Measurements from ENCODE around the gene SORT1. TPM values are rescaled to one million over a fixed set of nuclear protein-coding genes. Genes with fewer than 3 reads are reported as not detected.

The SORT1 gene
- total and polyA plus RNA-seq, 2 of the 4 experiments (the other 2 are of a cell fraction) = 15.8 to 16.7 TPM

DNA sequence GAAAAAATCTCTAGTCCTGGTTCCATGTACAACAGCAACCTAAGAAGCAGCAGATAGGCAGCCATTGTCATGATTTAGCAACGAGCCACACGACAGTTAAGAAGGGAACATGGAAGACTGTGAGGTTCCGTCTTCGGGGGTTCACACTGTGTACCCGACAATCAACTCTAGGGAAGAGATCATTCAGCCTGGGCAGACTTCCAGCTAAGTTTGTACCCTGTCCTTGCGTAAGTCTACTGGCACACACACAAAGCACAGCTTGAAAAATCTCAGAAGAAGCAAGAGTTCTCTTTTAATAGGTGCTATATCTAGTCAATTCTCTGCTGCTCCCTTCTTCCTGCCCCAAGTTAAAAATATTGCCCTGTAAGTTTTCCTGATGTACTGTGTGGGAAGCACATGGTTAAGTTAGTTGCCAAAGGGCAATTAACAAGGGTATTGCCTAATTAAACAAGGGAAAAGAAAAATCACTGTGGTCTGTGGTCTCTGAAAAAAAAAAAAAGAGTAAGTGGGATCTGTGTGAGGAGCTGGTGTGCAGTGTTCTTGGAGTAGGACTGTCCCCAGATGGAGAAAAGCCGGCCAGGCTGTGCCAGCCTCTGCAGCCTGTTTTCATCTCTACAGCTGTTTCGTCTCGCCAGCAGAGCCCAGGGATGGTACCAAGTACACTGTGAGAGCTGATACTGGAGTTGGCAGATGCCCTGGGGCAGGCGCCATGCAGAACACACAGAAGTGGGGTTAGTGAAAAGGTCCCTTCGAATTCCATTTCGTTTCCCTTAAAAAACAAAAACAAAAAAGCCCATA is 84.5 kb downstream of the SORT1 start (continued):
- TF ChIP-seq, protein P1, sequence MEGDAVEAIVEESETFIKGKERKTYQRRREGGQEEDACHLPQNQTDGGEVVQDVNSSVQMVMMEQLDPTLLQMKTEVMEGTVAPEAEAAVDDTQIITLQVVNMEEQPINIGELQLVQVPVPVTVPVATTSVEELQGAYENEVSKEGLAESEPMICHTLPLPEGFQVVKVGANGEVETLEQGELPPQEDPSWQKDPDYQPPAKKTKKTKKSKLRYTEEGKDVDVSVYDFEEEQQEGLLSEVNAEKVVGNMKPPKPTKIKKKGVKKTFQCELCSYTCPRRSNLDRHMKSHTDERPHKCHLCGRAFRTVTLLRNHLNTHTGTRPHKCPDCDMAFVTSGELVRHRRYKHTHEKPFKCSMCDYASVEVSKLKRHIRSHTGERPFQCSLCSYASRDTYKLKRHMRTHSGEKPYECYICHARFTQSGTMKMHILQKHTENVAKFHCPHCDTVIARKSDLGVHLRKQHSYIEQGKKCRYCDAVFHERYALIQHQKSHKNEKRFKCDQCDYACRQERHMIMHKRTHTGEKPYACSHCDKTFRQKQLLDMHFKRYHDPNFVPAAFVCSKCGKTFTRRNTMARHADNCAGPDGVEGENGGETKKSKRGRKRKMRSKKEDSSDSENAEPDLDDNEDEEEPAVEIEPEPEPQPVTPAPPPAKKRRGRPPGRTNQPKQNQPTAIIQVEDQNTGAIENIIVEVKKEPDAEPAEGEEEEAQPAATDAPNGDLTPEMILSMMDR (conservative IDR thresholded peaks at IDR 0.05; ENCODE audit: low read depth, low read length) = no peak

DNA sequence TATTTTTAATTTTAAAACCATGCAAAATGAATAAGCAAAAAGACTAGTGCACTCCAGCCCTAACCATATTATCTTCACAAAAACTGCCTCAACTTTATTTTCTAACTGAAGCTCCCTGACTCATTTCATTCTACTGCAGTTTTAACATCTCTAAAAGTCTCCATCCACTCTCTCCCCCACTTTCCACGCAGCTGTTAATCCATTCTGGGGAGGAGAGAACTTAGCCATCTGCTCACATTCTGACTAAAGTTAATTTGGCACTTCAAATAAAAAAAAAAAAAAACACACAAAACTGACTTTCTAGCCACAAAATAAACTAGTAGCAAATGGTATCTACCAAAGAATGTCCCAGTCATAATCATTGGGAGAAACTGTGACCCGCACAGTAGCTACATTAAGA is 85.5 kb downstream of the SORT1 start:
- Histone ChIP-seq H4K8ac (ENCODE audit: low read depth in 2 of 2, low read length in 2 of 2) (no peak overlapping the region), H2BK20ac (ENCODE audit: low read depth, low read length) (no peak overlapping the region), H3K4me1 (ENCODE audit: control insufficient read depth, insufficient read depth, low read length) (peaks cover 18% of the 10 kb centered on the region), H3K56ac (ENCODE audit: extremely low read depth, insufficient read depth, low read length) (no peak overlapping the region), H3K9me3 (ENCODE audit: control insufficient read depth, insufficient read depth, low read length) (no peaks in the 10 kb centered on the region), H3K79me1 (ENCODE audit: low read depth in 1 of 2, low read length in 2 of 2) (no peaks in the 10 kb centered on the region), H3K14ac (replicated peaks; ENCODE audit: low read depth, low read length) (no peak overlapping the region), H3K27ac (ENCODE audit: insufficient read depth, low read length) (no peak overlapping the region), H4K5ac (ENCODE audit: low read depth, low read length) (no peak overlapping the region), H2AK5ac (ENCODE audit: low read depth, low read length) (no peak overlapping the region), H2AK9ac (replicated peaks; ENCODE audit: low read depth, low read length, poor library complexity) (no peak overlapping the region), H2BK15ac (ENCODE audit: low read depth, low read length) (no peak overlapping the region), H3K9ac (ENCODE audit: low read depth, low read length) (no peak overlapping the region), H3K36me3 (ENCODE audit: control insufficient read depth, insufficient read depth, low read length) (peaks cover 16% of the 10 kb centered on the region), H3K27me3 (ENCODE audit: control insufficient read depth, insufficient read depth, low read length) (no peaks in the 10 kb centered on the region), H4K91ac (ENCODE audit: insufficient read depth, low read depth, low read length) (no peak overlapping the region), H3K9me1 (ENCODE audit: insufficient read depth, low read length) (peaks cover 28% of the 10 kb centered on the region), H3K4ac (ENCODE audit: low read depth, low read length) (no peak overlapping the region), H2BK120ac (ENCODE audit: low read depth, low read length) (no peak overlapping the region), H3K4me2 (ENCODE audit: low read depth, low read length) (no peak overlapping the region), H4K20me1 (ENCODE audit: insufficient read depth, low read length) (peaks cover 3% of the 10 kb centered on the region; the same call in 1 of the 2 replicates), H2BK5ac (ENCODE audit: low read depth, low read length, poor library complexity, severe bottlenecking) (no peak overlapping the region), H3K4me3 (ENCODE audit: insufficient read depth, low read depth, low read length) (no peak overlapping the region), H3K18ac (ENCODE audit: low read depth, low read length) (no peak overlapping the region), H3K23ac (ENCODE audit: low read depth, low read length) (no peak overlapping the region), H2AFZ (replicated peaks; ENCODE audit: low read length, poor library complexity) (no peak overlapping the region)
- no TSS peak for BruUV-seq (replicated peaks)
- intact Hi-C loops (cut with micrococcal nuclease) (loop anchor here (5.0 kb wide), 1 partner anchor 40 kb away; no protein-coding TSS in a partner anchor), in situ Hi-C loops (cut with MboI; ENCODE audit: low sequenced_read_pairs) (no loop called here), dilution Hi-C loops (cut with HindIII; ENCODE audit: low sequenced_read_pairs, unreplicated experiment) (no loop called here)
- ChIA-PET CTCF (no interaction called here), POLR2A (ENCODE audit: unreplicated experiment) (no interaction called here)
- no CpG with 5 or more reads among the region's 2 CpGs for WGBS, 2 experiments (ENCODE audit: extremely low coverage in 2 of 2, insufficient read length in 1 of 2)
- DNase-seq (no peak), ATAC-seq (ENCODE audit: low read depth) (no peak)
- TF ChIP-seq, protein P2, sequence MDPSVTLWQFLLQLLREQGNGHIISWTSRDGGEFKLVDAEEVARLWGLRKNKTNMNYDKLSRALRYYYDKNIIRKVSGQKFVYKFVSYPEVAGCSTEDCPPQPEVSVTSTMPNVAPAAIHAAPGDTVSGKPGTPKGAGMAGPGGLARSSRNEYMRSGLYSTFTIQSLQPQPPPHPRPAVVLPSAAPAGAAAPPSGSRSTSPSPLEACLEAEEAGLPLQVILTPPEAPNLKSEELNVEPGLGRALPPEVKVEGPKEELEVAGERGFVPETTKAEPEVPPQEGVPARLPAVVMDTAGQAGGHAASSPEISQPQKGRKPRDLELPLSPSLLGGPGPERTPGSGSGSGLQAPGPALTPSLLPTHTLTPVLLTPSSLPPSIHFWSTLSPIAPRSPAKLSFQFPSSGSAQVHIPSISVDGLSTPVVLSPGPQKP (IDR thresholded peaks at IDR 0.05; ENCODE audit: borderline replicate concordance, low read depth, low read length) = no peak
- TF ChIP-seq MXI1 (IDR thresholded peaks at IDR 0.05; ENCODE audit: borderline replicate concordance, low read depth, low read length) (no peak), RFX5 (IDR thresholded peaks at IDR 0.05; ENCODE audit: low read depth, low read length) (no peak), NFE2L2 (IDR thresholded peaks at IDR 0.05; ENCODE audit: low read depth, low read length) (no peak), MAZ (IDR thresholded peaks at IDR 0.05; ENCODE audit: borderline replicate concordance, low read depth, low read length) (no peak), RCOR1 (IDR thresholded peaks at IDR 0.05; ENCODE audit: insufficient replicate concordance, low read length) (no peak)
- TF ChIP-seq, protein P3, sequence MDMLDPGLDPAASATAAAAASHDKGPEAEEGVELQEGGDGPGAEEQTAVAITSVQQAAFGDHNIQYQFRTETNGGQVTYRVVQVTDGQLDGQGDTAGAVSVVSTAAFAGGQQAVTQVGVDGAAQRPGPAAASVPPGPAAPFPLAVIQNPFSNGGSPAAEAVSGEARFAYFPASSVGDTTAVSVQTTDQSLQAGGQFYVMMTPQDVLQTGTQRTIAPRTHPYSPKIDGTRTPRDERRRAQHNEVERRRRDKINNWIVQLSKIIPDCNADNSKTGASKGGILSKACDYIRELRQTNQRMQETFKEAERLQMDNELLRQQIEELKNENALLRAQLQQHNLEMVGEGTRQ (IDR thresholded peaks at IDR 0.05; ENCODE audit: low read depth, low read length) = no peak
- TF ChIP-seq, protein P1 (conservative IDR thresholded peaks at IDR 0.05; ENCODE audit: low read depth, low read length) = no peak
